Stimulated activated naive CD8-positive, alpha-beta T cell treated with anti-CD3 and anti-CD28 coated beads, Interleukin-15, Interleukin-2, amounts not matched to agents 100 U/mL and 50 U/mL, for 24 hours (primary cell): ENCODE data around the gene EFCAB6.

Experiments
- ATAC-seq: fragments of 150-1000 bp; cut with Tn5 transposase; one replicate; pipeline ENCODE4 v1.10.0; 2021
- DNase-seq: peaks from one replicate; pipeline ENCODE4 v3.0.0; 2021

The EFCAB6 gene

DNA sequence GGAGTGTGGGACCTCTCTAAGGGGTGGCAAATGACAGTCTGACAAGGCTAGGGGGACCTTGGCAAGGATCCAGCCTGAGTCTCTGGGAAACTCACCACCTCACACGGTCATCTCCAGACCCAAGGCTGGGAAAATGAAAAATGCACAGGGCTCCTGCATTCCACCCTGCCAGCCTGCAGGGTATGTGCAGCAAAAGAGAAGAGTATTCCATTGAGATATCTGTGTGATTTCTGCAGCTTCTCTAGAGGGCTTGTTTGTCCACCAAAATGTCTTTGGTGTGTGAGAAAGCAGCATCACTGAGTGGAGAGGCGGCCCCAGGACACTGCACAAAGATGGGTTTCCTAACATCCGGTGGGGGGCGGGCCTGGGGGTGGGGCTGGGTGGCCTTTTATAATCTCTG is 177.8 kb downstream of the EFCAB6 start:
- DNase-seq (no peak), ATAC-seq (no peak)

GRCh38 chr22:43633631-43634285 is 178.3 kb downstream of the EFCAB6 start:
- DNase-seq (no peak), ATAC-seq (no peak)

GRCh38 chr22:43631846-43632245 is 180.3 kb downstream of the EFCAB6 start:
- ATAC-seq (no peak), DNase-seq (no peak)

GRCh38 chr22:43631201-43631600 is 180.9 kb downstream of the EFCAB6 start:
- no peak for DNase-seq
- ATAC-seq = no peak

GRCh38 chr22:43630451-43630850 is 181.7 kb downstream of the EFCAB6 start:
- DNase-seq (no peak), ATAC-seq (no peak)

GRCh38 chr22:43628250-43628649 is 183.9 kb downstream of the EFCAB6 start:
- DNase-seq = no peak

DNA sequence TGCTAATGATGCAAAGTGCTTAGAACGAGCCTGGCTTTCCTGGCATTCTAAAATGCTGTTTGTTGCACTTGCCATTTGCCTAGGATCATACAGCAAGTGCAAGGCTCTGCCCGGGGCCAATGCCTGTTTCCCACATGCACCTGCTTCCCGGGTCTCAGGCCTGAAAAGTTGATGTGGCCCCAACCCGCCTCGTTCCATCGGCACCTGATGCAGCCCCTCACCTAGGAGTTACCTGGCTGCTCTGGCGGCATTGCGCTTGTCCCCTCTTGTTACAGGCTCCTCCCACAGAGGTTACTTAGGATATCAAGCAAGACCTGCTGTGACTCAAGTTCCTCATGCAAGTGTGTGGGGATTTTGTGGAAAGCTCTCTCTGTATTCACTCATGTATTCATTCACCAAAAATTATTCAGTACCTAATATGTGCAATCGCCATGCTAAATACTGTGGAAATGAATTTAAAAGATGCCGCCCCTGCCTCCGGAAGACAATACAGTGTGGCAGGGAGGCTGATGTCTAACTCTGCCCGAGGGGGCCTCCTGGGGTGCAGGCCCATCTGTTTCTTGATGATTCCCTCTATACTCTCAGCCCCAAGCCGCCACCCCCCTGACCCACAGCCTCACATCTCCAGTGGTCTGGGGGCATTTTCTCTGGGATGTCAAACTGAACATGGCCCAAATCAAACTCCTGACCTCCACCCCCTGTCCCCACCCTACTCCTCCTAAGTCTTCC is 184.5 kb downstream of the EFCAB6 start:
- DNase-seq (no peak), ATAC-seq (no peak)

More at GRCh38 chr22:43628250-43628649, 183.9 kb downstream of the EFCAB6 start:
- no peak for ATAC-seq

DNA sequence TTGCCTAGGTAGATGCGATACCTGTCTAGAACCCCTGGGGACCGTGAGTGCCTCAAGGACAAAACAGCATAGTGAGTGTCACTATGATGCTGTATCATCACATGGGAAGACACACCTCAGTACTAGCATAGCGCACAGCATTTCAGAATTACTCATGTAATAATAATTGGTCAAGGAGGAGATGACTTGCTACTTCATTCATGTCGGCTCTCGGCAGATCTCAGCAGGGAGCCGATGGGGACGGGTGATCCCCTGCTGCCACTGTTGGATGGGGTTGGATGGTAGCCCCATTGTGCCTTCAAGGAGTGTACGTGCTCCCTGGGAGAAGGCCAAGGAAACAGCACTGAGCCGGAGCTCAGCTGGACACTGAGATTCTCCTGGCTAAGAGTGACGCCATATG is 186.9 kb downstream of the EFCAB6 start:
- ATAC-seq (no peak), DNase-seq (no peak)

DNA sequence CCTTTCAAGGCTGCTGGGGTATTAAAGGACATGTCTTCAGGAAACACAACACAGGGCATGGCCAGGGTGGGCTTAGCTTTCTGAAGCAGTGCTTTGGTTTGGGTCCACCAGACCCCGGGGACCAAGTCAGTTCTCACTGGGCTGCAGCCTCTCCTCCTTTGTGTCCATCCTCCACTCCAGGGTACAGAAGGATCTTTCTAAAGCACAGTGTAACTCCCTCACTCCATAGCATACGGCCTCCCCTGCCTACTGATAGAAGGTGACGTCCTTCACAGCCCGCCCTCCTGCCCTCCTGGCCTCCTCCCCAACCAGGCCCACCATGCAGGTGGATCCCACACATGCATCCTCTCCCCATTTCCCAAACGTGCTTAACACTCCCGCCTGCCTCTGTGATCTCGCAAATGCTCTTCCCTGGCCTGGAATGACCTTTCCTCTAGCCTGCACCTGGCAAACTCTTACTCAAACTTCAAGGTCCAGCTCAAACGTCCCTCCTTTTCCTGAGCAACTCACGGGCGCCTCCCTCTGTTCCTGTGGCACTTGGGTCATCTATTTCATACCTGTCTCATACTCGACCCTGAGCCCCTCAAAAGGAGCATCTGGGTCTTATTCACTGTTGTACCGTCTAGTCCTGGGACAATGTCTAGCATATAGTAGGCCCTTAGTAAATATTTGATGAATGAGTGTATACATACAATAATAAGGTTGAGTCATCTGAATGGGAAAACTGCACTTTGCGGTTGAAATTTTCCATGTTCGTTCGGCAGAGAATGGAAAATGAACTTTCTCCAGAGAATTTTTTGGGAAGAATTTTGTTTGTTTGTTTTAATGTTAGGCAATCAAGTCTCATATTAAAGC is 187.7 kb downstream of the EFCAB6 start:
- ATAC-seq (no peak), DNase-seq (no peak)

GRCh38 chr22:43622886-43623285 is 189.2 kb downstream of the EFCAB6 start:
- DNase-seq (no peak), ATAC-seq (no peak)

DNA sequence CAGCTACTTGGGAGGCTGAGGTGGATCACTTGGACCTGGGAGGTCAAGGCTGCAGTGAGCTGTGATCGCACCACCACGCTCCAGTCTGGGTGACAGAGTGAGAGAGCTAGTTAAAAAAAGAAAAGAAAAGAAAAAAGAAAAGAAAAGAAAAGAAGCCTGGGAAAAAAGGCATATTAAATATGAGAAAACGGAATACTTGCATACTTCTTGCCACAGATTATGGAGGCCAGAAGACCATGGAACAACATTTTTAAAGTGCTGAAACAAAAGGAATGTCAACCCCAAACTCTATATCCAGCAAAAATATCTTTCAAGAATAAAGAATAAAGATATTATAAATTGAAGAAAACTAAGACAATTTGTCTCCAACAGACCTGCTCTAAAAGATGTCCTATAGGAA is 191.9 kb downstream of the EFCAB6 start:
- no peak for DNase-seq
- ATAC-seq = no peak

DNA sequence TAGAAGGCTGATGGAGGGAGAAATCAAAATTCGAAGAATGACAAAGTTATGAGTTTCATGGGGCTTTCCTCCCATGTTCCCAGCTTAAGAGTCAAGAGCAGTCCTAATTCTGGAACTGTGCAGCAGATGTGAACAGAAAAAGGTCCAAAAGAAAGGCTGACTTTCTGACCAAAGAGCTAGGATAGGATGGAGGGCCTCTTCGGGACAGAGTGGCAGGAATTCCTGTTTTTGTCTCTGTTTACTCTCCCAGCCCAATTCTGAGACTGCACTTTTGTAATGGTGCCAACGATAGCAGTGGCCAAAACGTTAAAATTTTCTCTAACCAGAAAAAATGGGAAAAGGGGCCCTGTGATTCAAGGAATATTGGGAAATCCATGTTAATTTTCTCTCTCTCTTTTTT is 193.6 kb downstream of the EFCAB6 start:
- ATAC-seq (no peak), DNase-seq (no peak)

DNA sequence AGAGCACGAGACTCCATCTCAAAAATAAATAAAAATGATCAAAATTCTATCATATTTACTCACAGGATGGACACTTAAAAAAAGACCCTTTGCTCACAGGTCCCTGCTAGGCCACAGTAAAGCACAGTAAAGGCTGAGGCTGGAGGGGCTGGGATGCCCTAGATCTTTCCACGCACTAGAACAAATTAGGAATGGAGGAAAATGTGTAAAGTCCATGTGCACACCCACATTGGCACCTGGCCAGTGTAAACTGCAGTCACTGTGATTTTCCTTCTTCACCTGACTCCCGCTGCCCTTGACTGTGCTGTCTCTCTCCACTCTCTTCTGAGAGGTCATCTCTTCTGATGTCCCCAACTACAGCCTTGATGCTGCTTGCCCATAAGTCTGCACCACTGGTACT is 195.5 kb downstream of the EFCAB6 start:
- no peak for DNase-seq

DNA sequence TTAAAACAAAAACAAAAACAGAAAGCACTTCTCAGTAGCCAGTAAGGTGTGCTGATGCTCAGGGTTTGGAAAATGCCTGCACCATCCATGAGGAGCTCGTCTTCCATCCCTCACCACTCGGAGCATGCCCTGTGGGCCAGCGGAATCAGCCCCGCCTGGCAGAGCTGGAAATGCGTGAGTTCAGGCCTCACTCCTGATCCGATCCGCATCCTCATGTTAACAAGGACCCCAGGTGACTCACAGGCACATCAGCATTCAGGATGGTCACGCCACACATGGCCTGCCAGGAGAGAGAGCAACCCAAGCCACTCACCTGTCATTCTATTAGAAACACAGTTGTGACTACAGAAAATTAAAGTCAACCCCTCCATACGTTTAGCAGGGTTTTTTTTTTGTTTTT is 211.8 kb downstream of the EFCAB6 start:
- no peak for DNase-seq
- ATAC-seq = no peak

More for the DNA sequence above, 195.5 kb downstream of the EFCAB6 start:
- ATAC-seq = no peak

DNA sequence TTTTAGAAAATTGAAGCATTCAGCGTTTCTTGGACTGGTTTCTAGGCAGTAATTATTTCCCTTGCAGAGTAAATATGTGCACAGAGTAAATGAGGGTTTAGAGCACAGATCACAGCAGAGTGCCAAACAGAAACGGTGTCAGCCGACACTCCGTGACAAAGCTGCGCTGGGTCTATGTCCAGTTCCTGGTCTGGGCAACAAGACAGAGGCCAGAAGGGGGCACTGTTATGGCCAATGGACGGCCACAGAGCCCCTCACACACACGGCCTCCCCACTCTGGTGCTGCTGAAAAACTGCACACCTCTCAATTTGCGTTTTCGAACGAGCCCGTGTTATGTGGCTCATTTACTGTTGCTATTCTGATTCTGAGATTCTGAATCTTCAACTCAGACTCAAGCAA is 219.6 kb downstream of the EFCAB6 start:
- ATAC-seq (no peak), DNase-seq (no peak)

DNA sequence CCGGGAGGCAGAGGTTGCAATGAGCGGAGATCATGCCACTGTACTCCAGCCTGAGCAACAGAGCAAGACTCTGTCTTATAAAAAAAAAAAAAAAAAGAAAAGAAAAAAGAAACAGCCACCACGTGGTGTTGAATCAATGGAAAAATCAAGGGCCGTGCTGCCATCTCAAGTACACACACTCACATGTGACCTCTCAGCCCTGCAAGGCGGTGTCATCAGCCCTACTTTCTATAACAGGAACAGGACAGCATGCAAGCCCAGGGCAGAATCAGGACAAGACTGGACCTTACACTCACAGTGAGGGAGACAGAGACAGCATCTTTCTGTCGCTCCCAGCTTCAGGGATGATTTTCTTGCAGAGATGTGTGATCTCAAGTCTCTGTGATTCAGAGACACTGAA is 220.7 kb downstream of the EFCAB6 start:
- no peak for ATAC-seq
- DNase-seq = no peak

DNA sequence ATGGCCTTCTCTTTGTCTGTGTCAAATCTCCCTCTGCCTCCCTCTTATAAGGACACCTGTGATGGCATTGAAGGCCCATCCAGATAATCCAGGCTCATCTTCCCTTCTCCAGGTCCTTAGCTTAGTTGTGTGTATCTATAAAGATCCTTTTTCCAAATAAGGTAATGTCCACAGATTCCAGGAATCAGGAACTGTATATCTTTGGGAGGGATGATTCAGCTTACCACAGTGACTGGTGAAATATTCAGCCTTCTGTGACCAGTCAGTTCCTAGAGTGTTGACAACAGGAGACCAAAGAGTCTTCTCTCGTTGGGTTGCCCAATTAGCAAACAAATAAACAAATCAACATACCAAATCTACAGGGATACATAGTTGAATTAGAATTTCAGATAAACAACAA is 224.5 kb downstream of the EFCAB6 start:
- DNase-seq = no peak
- ATAC-seq = no peak

DNA sequence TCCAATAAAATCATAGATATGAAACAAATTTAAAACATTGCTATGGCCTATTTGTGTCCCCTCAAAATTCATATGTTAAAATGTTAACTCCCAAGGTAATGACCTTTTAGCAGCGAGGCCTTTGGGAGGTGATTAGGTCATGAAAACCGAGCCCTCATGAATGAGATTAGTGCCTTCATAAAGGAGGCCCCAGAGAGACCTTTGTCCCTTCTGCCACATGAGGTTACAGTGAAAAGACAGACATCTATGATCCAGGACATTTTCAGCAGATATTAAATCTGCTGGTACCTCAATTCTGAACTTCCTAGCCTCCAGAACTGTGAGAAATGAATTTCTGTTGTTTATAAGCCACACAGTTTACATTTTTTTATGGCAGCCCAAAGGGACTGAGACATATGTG is 228.6 kb downstream of the EFCAB6 start:
- ATAC-seq (no peak), DNase-seq (no peak)

- DNase-seq = no peak
- ATAC-seq = no peak
Observed at GRCh38 chr22:43582394-43582793, 229.7 kb downstream of the EFCAB6 start.

DNA sequence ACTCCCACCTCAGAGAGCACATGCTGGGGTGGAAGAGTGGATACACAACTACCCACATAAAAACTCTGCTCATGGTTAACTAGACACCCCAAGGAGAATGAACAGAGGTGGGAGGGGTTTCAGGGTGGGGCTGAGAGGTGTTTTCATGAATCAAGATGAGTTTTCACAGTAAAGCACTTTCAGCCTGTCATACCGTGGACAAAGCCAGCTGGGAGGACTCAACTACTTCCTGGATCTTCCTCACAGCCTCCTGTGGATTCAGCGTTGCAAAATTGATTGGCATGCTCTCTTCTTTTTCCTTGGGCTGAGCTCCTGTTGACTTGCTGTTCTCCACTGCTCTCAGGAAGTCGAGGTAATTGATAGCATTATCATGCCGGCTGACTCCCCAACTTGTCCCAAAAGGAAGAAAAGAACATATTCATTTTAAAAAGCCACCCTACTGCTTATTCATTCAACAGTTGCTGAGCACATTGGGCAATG is 231.8 kb downstream of the EFCAB6 start:
- DNase-seq = no peak
- ATAC-seq = no peak

- DNase-seq (no peak), ATAC-seq (no peak)
Observed at GRCh38 chr22:43574738-43575137, 237.4 kb downstream of the EFCAB6 start.

DNA sequence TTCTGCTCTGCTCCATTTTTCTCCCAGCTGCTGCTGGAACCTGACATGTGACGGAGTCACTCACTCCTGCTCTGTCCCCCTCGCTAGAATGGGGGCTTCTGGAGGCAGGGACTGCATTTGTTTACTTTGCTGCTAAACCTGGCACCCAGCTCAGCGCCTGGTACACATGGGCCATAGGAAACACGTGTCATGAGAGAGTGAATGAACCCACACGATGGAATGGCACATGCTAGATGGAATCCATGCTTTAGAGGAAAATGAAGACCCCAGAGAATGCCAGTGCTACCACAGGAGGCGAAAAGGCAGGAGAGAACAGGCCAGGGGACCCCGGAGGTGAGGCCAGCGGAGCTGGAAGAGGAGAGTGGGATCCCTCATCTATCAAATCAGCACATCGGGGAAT is 239.4 kb downstream of the EFCAB6 start:
- DNase-seq = no peak

DNA sequence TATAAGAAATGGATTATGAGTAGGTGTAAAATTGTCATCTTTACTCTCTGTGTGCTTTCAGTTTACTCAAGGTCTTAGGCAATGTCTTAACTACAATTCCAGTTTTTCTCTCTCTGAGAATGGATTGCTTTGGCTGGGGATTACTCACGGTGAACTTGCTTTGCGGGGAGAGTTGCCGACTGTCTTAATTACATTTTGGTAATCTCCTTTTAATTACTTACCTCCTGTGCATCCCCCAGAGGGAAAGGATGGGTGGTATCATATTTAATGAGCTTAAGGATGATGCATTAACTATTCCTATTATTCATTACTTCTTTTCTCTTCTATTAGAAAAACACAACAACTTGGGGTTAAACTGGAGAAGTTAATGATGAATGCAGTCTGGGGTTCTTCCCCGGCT is 240.9 kb downstream of the EFCAB6 start:
- ATAC-seq (no peak), DNase-seq (no peak)

More for the DNA sequence above, 239.4 kb downstream of the EFCAB6 start:
- ATAC-seq = no peak
